Karpas-422 (cell line): Measurements from ENCODE around the gene TMEM201. TPM values are rescaled to one million over a fixed set of nuclear protein-coding genes. Genes with fewer than 3 reads are reported as not detected.

Source experiments
- DNase-seq: peaks from one replicate; pipeline ENCODE4 v3.0.0-alpha.2; 2015
- H2AFZ ChIP-seq: fragments of 200-600 bp; sonication (generic); 2 replicates; pipeline ENCODE4 v1.6.1; 2014; ENCODE audit warnings: antibody characterized with exemption, low read length, mixed read lengths
- H3K27ac ChIP-seq: fragments of 200-600 bp; sonication (generic); 2 replicates; pipeline ENCODE4 v1.5.1; 2014; ENCODE audit warnings: mild to moderate bottlenecking, low read length, moderate library complexity
- H3K27me3 ChIP-seq: fragments of 200-600 bp; sonication (generic); 2 replicates; pipeline ENCODE4 v1.6.1; 2014; ENCODE audit warnings: low read length, mixed read lengths
- H3K36me3 ChIP-seq: fragments of 200-600 bp; sonication (generic); 2 replicates; pipeline ENCODE4 v1.6.1; 2014; ENCODE audit warnings: low read length, mixed read lengths; ENCODE audit not compliant: insufficient read depth
- H3K4me1 ChIP-seq: fragments of 200-600 bp; sonication (generic); 2 replicates; pipeline ENCODE4 v1.6.1; 2014; ENCODE audit warnings: mild to moderate bottlenecking, low read length, mixed read lengths
- H3K4me2 ChIP-seq: fragments of 200-600 bp; sonication (generic); 2 replicates; pipeline ENCODE4 v1.6.1; 2014; ENCODE audit warnings: low read length, low read depth, mild to moderate bottlenecking; ENCODE audit not compliant: poor library complexity, severe bottlenecking
- H3K4me3 ChIP-seq: fragments of 200-600 bp; sonication (generic); 2 replicates; pipeline ENCODE4 v1.5.1; 2014; ENCODE audit warnings: mild to moderate bottlenecking, antibody characterized with exemption, low read length, mixed read lengths
- H3K79me2 ChIP-seq: fragments of 200-600 bp; sonication (generic); 2 replicates; pipeline ENCODE4 v1.6.1; 2014; ENCODE audit warnings: mild to moderate bottlenecking, low read length, mixed read lengths
- H3K9ac ChIP-seq: fragments of 200-600 bp; sonication (generic); 2 replicates; pipeline ENCODE4 v1.6.0; 2014; ENCODE audit warnings: low read length
- H3K9me2 ChIP-seq: fragments of 200-600 bp; sonication (generic), shearing (Covaris generic); replicated peaks from 2 replicates; pipeline ENCODE4 v1.6.0; 2014; ENCODE audit warnings: mild to moderate bottlenecking, low read length, moderate library complexity; ENCODE audit not compliant: insufficient read depth
- H3K9me3 ChIP-seq: fragments of 300-700, 200-600 bp; sonication (generic); 2 replicates; pipeline ENCODE4 v1.6.1; 2014; ENCODE audit warnings: low read length, mixed read lengths
- H4K20me1 ChIP-seq: fragments of 200-600 bp; sonication (generic); 2 replicates; pipeline ENCODE4 v1.6.1; 2014; ENCODE audit warnings: mild to moderate bottlenecking, antibody characterized with exemption, low read length, low read depth; ENCODE audit not compliant: insufficient read depth
- total RNA-seq: library from RNA; depleted of rRNA; stranded (reverse); fragments of >200 nt; shearing (Covaris generic); gene quantifications from 2 replicates; pipeline ENCODE4 v1.2.3, GENCODE V29; 2014; ENCODE audit warnings: low replicate concordance

TMEM201 gene
- total RNA-seq, 1 experiment from 2014 or later = 9.3 TPM

DNA sequence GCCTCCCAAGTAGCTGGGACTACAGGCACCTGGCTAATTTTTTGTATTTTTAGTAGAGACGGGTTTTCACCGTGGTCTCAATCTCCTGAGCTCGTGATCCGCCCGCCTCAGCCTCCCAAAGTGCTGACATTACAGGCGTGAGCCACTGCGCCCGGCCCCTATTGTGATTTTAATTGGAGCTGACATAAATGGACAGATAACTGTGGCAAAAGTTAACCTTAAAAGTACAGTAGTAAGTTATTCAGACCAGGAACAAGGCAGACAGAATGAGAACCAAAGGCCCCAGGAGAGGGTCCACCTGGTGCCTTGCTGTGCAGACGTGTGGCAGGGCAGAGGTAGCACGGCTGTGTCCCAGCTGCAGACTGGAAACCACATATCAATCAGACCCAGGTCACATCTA is 11.0 kb downstream of the TMEM201 start:
- H3K4me1 ChIP-seq = no peaks in the 10 kb centered on the region
- H2AFZ ChIP-seq = no peak overlapping the region
- no peaks in the 10 kb centered on the region for H3K27me3 ChIP-seq
- H3K36me3 ChIP-seq = peaks cover 4% of the 10 kb centered on the region; the same call in 1 of the 2 replicates
- H3K27ac ChIP-seq = no peak overlapping the region
- DNase-seq = no peak
- H3K9me2 ChIP-seq = no peaks in the 10 kb centered on the region
- peaks cover 16% of the 10 kb centered on the region for H3K79me2 ChIP-seq
- H4K20me1 ChIP-seq = peaks cover 18% of the 10 kb centered on the region
- no peak overlapping the region for H3K9ac ChIP-seq
- H3K4me3 ChIP-seq = no peak overlapping the region
- H3K4me2 ChIP-seq = no peak overlapping the region
- no peaks in the 10 kb centered on the region for H3K9me3 ChIP-seq

DNA sequence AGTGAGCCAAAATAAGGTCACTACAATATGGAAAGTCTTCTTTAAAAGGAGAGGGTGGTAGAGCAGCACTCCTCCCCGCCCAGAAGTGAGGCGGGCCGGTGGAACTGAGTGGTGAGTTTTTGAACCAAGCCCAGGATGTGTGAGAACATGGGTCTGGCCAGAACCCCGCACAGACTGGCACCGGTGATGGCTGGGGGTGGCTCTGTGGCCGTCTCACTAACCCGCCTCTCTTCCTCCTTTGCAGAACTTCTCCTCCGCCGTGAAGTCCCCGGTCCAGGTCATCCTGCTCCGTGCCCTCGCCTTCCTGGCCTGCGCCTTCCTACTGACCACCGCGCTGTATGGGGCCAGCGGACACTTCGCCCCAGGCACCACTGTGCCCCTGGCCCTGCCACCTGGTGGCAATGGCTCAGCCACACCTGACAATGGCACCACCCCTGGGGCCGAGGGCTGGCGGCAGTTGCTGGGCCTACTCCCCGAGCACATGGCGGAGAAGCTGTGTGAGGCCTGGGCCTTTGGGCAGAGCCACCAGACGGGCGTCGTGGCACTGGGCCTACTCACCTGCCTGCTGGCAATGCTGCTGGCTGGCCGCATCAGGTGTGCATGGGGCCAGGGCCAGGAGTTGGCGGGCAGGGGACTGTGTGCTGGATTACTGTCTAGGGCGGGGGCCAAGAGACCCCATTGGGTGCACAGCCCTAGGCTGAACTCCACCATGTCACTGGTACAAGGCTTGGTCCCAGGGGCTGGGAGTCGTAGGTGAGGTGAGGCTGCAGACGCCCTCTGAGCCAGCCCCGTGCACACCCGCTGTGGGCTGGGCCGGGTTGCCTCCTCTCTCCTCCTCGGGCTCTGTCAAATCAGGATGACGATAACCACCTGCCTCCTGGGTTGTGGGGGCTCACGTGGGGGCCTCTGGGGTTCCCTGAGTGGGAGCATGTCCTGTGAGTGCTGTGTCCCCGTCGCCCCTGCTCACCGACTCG is 12.4 kb downstream of the TMEM201 start:
- Histone ChIP-seq H3K27ac (no peak overlapping the region), H2AFZ (no peak overlapping the region), H3K27me3 (no peaks in the 10 kb centered on the region), H3K36me3 (peaks cover 4% of the 10 kb centered on the region; the same call in 1 of the 2 replicates), H3K9me3 (no peaks in the 10 kb centered on the region), H3K79me2 (0 out of 2 replicates have a peak, but pooled peaks cover 3% of the 10 kb centered on the region), H3K4me1 (no peaks in the 10 kb centered on the region), H3K9me2 (no peaks in the 10 kb centered on the region), H3K4me3 (no peak overlapping the region), H3K4me2 (no peak overlapping the region), H3K9ac (no peak overlapping the region), H4K20me1 (0 out of 2 replicates have a peak, but pooled peaks cover 7% of the 10 kb centered on the region)
- no peak for DNase-seq

DNA sequence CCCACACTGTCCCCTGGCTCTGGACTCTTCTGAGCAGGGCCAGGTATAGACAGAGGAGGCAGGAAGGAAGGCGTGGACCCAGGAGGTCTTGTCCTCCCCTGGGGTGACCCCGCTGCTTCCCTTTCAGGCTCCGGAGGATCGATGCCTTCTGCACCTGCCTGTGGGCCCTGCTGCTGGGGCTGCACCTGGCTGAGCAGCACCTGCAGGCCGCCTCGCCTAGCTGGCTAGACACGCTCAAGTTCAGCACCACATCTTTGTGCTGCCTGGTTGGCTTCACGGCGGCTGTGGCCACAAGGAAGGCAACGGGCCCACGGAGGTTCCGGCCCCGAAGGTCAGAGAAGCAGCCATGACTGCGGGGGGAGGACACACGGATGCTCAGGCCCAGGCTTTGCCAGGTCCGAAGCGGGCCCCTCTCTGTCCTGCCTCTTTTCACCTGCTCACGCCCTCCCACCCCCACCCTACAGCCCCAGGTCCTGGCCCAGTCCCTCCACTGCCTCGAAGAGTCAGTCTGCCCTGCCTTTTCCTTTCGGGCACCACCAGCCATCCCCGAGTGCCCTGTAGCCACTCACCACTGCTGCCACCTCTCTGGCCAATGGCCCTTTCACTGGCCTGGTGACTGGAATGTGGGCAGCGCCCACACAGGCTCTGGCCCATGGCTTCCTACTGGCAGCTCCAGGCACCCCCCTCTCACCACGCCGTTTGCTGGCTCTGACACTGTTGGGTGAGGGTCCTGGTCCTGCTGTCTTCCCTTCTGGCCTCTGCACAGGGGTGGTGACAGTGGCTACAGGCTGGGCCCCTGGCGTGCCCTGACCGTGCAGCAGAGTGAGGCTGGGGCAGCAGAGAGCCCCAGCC is 13.5 kb downstream of the TMEM201 start:
- Histone ChIP-seq H3K79me2 (no peaks in the 10 kb centered on the region), H3K9ac (no peak overlapping the region), H3K4me3 (no peak overlapping the region)

GRCh38 chr1:9602794-9603167 is 14.1 kb downstream of the TMEM201 start:
- H3K9me2 ChIP-seq = no peaks in the 10 kb centered on the region
- no peaks in the 10 kb centered on the region for H3K79me2 ChIP-seq
- H3K9ac ChIP-seq = no peak overlapping the region
- H3K9me3 ChIP-seq = no peaks in the 10 kb centered on the region
- H2AFZ ChIP-seq = no peak overlapping the region
- H3K4me1 ChIP-seq = no peaks in the 10 kb centered on the region
- DNase-seq = no peak
- H3K4me2 ChIP-seq = no peak overlapping the region
- H3K27me3 ChIP-seq = no peaks in the 10 kb centered on the region
- H3K36me3 ChIP-seq = peaks cover 4% of the 10 kb centered on the region; the same call in 1 of the 2 replicates
- H3K27ac ChIP-seq = no peak overlapping the region
- no peak overlapping the region for H3K4me3 ChIP-seq
- 0 out of 2 replicates have a peak, but pooled peaks cover 3% of the 10 kb centered on the region for H4K20me1 ChIP-seq

More for the DNA sequence above, 13.5 kb downstream of the TMEM201 start:
- Histone ChIP-seq H3K27me3 (no peaks in the 10 kb centered on the region), H3K36me3 (peaks cover 4% of the 10 kb centered on the region; the same call in 1 of the 2 replicates), H3K4me2 (no peak overlapping the region), H2AFZ (no peak overlapping the region), H4K20me1 (0 out of 2 replicates have a peak, but pooled peaks cover 6% of the 10 kb centered on the region), H3K27ac (no peak overlapping the region), H3K9me3 (no peaks in the 10 kb centered on the region), H3K4me1 (no peaks in the 10 kb centered on the region), H3K9me2 (no peaks in the 10 kb centered on the region)
- DNase-seq = no peak

- Histone ChIP-seq H3K36me3 (peaks cover 2% of the 10 kb centered on the region; the same call in 1 of the 2 replicates), H3K79me2 (no peaks in the 10 kb centered on the region), H3K4me2 (no peak overlapping the region), H2AFZ (no peak overlapping the region), H3K27ac (no peak overlapping the region), H3K4me1 (no peaks in the 10 kb centered on the region), H3K4me3 (no peak overlapping the region), H3K27me3 (no peaks in the 10 kb centered on the region), H3K9me3 (no peaks in the 10 kb centered on the region), H4K20me1 (0 out of 2 replicates have a peak, but pooled peaks cover 3% of the 10 kb centered on the region), H3K9ac (no peak overlapping the region), H3K9me2 (no peaks in the 10 kb centered on the region)
- DNase-seq = no peak
Observed at GRCh38 chr1:9603307-9603706, 14.6 kb downstream of the TMEM201 start.

- Histone ChIP-seq H3K36me3 (no peaks in the 10 kb centered on the region), H3K4me3 (no peak overlapping the region), H3K4me1 (no peaks in the 10 kb centered on the region), H3K27me3 (no peaks in the 10 kb centered on the region), H3K79me2 (no peaks in the 10 kb centered on the region), H4K20me1 (0 out of 2 replicates have a peak, but pooled peaks cover 3% of the 10 kb centered on the region), H3K27ac (no peak overlapping the region), H3K9me2 (no peaks in the 10 kb centered on the region), H3K4me2 (no peak overlapping the region), H3K9ac (no peak overlapping the region), H3K9me3 (no peaks in the 10 kb centered on the region), H2AFZ (no peak overlapping the region)
- DNase-seq = no peak
Observed at GRCh38 chr1:9603766-9604753, 15.3 kb downstream of the TMEM201 start.

- no peak overlapping the region for H3K4me2 ChIP-seq
- H3K27me3 ChIP-seq = no peaks in the 10 kb centered on the region
- H3K9me3 ChIP-seq = no peaks in the 10 kb centered on the region
- H3K4me3 ChIP-seq = no peak overlapping the region
- H3K27ac ChIP-seq = no peak overlapping the region
- H3K36me3 ChIP-seq = no peaks in the 10 kb centered on the region
- H3K9me2 ChIP-seq = no peaks in the 10 kb centered on the region
- H2AFZ ChIP-seq = no peak overlapping the region
- 0 out of 2 replicates have a peak, but pooled peaks cover 3% of the 10 kb centered on the region for H4K20me1 ChIP-seq
- no peaks in the 10 kb centered on the region for H3K79me2 ChIP-seq
- no peak for DNase-seq
- H3K9ac ChIP-seq = no peak overlapping the region
- no peaks in the 10 kb centered on the region for H3K4me1 ChIP-seq
Observed at GRCh38 chr1:9604836-9605235, 16.1 kb downstream of the TMEM201 start.
